GM18508 (cell line): ENCODE measurements around the gene CALY.

Experiments used
- ATAC-seq: cut with Tn5 transposase; IDR thresholded peaks from one replicate; pipeline ENCODE4 v1.9.1; 2021; ENCODE audit warnings: moderate number of reproducible peaks; ENCODE audit not compliant: insufficient read depth, unreplicated experiment

CALY gene

DNA sequence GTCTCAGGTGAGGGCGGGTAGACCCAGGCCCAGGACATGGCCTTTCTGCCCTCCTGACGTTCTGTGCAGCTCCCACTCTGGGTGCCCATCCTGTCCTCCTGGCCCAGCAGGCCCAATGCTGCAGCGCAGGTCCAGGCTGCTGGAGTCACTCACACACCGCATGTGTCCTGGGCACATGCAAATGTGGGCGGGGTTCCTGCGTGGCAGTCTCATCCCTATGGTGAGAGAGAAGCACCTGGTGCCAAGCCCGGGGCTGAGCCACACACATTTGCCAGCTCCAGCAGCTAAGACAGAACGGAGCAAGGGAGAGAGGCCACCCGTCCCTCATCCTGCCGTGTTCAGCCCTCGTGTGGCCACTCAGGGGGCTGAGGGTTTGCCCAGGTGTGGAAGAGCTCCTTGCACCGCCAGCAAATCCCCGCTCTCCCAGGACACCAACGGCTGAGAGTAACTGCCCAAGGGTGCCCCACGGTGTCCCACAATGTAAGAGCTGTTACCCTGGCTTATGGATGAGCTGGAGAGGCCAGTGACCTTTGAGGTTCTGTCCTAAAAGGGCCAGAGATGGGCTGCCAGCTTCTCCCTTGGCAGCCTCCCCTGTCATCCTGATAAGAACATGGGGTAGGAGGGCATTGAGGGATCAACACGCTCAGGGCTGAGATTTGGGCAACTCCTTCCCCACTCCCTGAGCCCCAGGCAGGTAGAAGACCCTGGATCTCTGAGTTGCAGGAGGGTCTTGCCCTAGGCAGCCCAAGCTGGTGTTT is 16.7 kb upstream of the CALY start:
- ATAC-seq = no peak

DNA sequence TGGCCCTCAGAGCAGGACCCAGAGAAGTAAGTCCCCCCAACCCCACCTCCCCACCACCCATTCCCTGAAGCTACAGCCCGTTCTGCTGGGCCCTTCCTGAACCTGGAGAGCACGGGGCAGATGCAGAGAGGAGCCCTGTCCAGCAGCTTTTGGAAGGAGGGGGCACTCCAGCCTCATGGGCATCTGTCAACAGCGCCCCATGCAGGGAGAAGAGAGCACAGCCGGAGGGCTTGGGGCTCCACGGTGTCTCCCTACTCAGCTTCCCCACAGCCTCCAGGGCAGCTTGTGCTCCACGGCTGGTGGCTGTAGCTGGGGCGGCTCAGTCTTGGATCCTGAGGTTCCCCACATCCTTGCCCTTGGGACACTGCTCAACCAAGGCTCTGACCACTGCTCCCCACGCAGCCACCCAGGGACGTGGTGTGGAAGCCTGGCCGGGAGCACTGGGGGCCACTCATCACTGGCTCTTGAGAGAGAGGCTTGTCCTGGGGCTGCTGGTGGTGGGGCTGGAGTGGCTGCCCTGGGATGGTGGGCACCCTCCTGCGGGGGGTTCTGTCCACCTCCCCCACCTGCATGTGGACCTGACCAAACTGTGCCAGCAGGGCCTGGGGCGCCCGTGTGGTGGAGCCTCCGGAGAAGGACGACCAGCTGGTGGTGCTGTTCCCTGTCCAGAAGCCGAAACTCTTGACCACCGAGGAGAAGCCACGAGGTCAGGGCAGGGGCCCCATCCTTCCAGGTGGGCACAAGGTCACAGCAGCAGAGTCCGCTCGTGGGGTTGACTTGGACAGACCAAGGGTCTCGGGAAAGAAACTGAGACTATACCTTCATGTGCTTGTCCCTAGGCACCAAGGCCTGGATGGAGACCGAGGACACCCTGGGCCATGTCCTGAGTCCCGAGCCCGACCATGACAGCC is 15.0 kb upstream of the CALY start:
- no peak for ATAC-seq

DNA sequence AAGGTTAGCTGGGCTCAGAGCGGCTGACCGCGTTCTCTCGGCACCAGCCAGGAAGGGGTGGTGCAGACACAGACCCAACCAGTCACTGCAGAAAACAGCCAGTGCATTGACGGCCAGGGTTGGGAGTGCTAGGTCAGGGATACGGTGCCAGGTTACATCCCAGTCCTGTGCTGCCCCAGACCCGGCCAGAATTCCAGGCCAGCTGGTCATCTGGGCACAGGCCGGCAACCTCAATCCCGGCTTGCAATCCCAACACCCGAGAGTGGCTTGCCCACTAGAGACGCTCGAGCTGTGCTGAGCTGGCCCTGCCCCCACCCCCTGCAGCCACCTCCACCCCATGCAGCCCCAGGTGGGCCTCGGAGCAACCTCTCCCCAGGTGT is 14.2 kb upstream of the CALY start:
- no peak for ATAC-seq

DNA sequence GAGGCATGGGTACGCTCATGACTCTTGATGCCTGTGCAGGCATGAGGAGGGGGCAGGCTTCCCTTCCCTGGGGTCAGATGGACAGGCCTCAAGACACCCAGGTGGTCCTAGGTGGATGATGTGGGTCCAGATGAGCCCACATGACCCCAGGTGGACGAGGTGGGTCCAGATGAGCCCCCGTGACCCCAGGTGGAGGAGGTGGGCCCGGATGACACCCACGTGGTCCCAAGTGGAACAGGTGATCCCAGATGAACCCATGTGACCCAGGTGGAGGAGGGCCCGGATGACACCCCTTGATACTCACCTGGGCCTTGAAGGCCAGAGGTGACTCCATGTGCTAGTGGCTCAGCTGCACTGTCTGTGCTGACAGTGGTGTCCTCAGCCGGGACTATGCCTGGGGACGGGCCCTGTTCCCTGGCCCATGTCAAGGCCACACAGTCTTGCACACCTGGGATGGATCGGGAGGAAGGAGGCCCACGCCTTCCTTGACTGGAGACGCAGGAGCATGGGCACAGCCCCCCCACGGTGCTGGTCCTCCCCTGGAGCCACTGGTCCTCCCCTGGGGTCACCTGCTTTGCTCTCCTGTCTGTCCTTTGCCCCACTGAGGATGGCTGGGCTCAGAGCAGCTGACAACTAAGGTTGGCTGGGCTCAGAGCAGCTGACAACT is 13.7 kb upstream of the CALY start:
- ATAC-seq = no peak

DNA sequence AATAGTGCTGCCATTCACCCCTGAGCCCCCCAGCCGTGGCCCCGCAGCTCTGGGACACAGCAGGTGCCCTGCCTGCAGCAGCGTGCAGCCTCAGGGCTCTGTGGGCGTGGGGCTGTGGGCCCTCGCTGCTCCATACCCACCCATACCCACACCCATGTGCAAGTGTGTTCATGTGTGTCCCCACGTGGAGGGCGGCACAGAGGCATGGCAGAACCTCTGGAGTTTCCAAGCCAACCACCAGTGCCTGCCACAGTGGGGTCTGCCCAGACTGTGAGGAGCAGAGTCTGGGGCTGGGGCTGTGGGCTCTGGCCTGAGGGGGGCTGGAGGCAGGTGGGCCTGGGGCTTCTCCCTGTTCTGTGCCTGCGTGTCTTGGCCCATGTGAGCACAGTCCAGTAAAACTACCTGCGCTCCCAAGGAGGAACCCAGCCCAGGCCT is 12.9 kb upstream of the CALY start:
- no peak for ATAC-seq

DNA sequence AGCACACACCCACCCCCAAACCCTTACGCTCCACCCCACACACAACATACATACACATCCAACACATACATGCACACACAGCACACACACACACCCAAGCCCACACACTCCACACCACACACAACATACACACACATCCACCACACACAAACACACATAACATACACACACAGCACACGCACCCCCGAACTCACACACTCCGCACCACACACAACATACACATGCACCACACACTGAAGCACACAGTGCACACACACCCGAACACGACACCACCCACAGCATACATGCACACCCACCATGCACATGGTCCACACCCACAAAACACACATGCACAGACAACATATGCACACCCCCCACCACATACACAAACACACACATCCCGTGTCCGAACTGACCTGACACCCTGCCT is 12.5 kb upstream of the CALY start:
- no peak for ATAC-seq

DNA sequence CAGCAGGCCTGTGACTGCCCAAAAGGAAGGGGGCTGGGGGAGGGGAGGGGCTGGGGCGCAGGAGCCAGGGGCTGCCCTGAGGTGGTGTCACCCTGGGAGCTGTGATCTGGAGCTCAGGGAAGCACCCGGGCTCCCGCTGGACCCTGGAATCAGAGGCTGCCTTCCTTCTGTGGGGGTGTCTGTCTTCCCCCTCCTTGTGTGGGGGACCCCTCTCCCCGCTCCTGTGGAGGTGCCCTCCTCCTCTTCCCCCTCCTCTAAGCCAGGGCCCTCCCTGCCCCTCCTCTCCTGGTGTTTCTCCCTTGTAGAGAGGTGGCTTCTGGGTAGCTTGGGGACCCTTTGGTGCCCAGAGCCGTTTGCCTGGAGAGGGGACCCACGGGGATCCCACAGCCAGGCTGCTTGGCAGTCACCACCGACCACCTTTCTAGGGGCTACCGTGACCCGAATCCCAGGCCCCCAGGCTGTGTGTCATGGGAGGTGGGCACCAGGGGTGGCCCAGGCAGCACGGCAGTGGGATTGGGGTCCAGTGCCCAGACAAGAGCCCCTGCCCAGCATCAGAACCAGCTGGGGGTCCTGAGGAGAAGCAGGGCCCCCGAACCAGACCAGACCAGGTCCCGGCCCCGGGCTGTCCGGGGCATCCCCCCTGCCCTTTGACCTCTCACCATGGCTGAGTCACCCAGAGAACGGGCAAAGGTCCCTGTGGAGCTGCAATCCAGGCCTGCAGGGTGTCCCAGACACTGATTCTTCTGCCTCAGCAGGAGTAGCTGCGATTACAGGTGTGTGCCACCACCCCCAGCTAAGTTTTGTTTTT is 11.2 kb upstream of the CALY start:
- ATAC-seq = no peak

DNA sequence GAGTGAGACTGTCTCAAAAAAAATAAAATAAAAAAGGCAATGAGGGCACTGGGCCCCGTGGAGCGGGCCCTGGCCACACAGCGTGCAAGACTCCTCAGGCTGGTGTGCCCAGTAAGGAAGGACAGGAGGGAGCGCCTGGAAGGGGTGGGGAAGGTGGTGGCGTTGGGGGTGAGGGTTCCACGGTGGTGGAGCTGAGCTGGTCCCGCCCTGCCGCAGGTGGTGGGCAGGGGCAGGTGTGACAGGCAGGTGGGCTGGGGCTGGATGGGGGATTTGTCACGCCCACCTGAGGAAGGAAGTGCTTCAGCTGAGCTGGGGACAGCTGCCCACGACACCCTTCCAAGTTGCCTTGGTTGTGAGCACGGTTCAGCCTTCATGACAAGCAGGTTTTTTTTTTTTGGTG is 9.7 kb upstream of the CALY start:
- no peak for ATAC-seq

DNA sequence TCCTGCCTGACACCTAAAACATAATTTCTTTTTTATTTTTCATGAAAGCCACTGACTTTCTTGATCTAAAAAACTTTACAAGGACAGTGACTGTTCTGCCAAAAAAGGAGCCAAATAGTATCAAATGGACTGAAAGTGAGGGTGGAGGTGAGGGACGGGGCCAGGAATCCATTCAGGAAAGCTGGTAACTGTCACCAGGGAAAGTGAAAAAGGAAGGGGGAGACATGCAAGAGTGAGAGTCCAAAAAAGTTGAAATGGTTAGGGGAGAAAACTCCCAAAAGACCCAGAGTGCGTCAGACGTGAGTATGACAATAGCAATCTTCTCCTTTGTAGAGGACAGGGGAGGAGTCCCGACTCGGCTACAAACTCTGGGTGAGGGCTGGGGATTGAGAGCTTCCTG is 7.5 kb upstream of the CALY start:
- no peak for ATAC-seq

DNA sequence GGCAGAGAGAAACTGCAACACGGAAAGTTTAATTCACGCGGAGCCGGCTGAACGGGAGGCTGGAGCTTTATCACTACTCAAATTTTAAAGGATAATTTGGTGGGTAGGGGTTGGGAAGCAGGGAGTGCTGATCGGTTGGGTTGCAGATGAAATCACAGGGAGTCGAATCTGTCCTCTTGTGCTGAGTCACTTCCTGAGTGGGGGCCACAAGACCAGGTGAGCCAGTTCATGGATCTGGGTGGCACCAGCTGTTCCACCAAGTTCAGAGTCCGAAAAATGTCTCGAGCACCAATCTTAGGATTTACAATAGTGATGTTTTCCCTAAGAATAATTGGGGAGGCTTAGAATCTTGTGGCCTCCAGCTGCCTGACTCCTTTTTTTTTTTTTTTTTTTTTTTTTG is 6.9 kb upstream of the CALY start:
- ATAC-seq = no peak

DNA sequence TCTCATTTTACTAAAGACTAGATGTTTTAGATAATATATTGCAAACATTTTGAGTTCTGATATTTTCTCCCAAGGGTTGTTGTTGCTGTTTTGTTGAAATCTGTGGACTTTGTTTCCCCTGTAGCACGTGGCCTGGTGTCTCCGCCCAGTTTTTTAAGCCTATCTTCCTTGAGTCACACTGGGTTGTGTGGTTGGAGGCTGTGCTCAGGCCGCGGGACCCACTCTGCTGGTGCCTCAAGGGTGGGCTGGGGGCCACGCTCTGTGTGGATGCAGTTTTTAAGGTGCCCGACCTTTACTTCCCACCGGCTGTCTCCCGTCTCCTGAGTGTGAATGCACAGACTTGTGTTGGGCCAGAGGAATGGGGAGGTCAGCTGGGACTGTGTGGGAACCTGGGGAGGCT is 6.2 kb upstream of the CALY start:
- ATAC-seq = no peak

DNA sequence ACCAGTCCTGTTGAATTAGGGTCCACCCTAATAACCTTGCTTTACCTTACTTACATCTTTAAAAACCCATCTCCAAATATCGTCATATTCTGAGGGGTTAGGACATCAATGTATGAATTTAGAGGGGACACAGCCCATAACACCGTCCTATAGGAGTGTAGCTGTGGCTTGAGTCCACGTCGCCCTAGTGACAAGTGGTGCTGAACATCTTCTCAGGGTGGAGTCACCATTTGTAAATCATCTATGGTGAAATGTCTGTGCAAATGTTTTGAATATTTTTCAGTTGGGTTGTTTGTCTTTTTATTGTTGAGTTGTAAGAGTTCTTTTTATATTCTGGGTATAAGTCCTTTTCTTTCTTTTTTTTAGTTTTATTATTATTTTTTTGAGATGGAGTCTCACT is 5.3 kb upstream of the CALY start:
- ATAC-seq = no peak

DNA sequence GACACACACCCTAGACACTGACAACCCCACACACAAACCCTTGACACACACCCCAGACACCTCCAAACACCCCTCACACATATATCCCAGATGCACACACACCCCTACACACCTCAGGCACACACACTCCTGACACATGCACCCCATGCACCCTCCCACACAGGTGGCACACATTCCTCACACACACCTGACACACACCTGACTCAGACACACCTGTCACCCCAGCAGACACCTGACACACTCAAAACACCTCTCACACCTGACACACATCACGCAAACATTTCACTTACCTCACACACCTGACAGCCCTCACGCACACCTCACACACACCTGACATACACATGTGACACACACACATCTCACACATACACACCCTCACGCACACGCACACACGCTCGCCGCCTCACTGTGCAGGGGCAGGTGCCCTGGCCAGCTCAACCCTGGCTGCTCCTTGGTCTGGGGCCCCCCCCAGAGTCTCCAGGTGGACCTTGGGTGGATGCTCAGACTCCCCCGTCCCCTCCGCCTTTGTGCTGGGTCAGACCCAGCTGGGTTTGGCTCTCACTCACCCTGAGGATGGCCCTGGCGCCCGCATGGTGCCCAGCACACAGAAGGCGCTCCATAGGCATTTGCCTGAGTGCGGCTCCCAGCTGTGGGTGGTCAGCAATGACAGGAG is 3.1 kb upstream of the CALY start:
- no peak for ATAC-seq

DNA sequence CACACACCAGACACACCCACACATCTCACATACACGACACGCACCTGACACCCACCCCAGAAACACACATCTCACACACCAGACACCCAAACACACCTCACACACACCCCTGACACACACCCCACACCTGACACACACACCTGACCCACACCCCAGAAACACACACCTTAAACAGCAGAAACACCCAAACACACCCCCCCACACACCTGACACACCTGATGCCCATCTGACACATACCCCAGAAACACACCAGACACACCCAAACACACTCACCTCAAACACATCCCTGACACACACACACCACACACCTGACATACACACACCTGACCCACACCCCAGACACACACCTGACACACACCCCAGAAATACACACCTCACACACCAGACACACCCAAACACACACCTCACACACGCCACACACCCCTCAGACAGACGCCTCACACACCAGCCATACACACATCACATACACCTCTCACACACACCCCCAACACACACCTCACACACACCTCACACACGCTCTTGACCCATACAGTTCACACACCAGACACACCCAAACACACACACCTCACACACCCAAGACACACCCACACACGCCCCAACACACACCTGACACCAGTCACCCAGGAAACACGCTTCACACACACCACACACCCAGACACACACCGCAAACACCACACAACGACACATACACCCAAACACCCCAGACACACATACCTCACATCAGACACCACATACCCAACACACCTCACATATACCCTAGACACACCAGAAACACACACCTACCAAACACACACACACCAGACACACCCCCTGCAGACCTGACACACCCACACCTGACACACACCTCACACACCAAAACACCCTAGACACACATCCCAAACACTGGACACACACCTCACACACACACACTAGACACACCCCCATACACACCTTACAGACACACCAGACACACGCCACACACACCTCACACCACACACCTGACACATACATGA is 1.7 kb upstream of the CALY start:
- ATAC-seq = no peak

DNA sequence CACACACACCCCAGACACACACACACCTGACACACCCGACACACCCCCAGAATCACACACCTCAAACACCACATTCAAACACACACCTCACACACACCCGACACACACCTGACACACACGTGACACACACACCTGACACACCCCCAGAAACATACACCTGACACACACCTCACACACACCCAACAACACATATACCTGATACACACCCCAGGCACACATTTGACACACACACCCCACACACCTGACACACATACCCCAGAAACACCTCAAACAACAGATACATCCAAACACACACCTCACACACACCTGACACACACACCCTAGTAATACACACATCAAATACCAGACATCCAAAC is 652 bp upstream of the CALY start:
- ATAC-seq = no peak

DNA sequence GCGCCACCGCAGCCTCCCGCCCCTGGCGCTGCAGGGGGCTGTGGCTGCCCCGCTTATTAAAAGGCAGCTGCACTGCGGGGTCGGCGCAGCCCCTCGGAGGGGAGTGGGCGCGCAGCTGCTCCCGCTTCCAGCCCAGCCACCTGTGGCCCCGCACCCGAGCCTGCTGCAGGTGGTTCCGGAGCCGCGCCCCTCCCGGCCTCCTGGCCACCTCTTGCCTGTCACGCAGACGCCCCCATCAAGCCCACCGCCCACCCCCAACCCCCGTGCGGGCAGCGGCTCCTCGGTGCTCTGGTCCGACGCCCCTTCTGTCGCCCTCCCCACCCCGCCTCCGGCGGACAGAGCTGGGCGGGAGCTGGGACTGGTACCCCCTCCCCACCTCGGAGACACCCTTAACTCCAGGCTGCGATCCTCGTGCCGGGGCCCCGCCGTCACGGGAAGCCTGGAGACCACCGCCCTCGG is 549 bp downstream of the CALY start:
- ATAC-seq = no peak

DNA sequence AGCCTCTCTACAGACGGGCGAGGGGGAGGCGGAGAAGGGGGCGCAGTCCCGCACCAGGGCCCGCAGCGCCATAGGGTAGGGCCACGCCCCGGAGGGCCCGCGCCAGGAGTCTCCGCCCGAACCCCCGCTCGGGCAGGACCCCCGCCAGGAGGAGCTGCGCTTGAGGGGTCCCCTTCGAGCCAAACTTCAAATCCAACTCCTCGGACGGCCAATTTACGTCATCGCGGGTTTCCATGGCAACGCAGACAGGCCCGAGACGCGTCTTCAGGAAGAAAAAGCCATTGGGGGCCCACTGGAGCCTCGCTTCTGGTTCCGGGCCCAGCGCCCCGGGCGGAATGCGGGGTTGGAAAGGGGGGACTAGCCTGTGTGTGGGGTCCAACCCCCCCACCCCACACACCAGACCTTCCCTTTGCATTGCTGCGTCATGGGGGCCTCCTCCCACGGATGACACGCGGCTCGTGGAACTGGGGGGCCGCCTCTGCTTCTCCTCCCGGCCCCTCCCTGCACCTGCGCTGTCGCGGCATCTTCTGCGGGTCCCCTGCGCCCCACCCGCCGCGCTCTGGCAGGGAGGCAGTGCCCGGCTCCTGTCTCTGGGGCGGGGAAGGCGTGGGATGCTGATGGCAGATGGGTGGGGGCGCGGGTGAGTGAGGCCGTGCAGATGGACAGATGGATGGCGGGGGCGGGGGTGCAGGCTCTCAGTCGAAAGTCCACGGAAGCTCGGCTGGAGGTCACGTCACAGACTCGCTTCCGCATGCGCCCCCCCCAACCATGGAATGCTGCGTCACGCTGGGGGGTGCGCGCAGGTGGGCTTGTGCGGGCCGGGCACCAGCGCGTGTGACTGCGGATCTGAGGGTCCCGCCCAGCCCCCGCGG is 1.2 kb downstream of the CALY start:
- no peak for ATAC-seq
